H1 (cell line): ENCODE results near the gene ZBP1. TPM values are rescaled to one million over a fixed set of nuclear protein-coding genes. Genes with fewer than 3 reads are reported as not detected.

Experiments used
- CTCF ChIA-PET: fragments of 300-600 bp; sonication (Branson Sonifier 250); formaldehyde crosslinking; loops from one replicate; lab custom pipeline; 2021; ENCODE audit not compliant: partially characterized antibody; lab: Charles Lee
- POLR2A ChIA-PET: fragments of 300-600 bp; sonication (Branson Sonifier 250); formaldehyde crosslinking; loops from one replicate; lab custom pipeline; 2021; ENCODE audit warnings: inconsistent platforms; ENCODE audit not compliant: partially characterized antibody; lab: Charles Lee
- DNase-seq, 2 experiments: peaks; one replicate each; pipeline versions ENCODE4 v3.0.0 to v3.0.0-alpha.2; 2010 to 2022; ENCODE audit warnings: low spot score in 2 of 2, low read depth in 1 of 2, mixed read lengths in 1 of 2
- FAIRE-seq: peaks from 2 replicates; lab custom pipeline; 2011; peaks lifted over from hg19 to GRCh38; lab: Jason Lieb, UNC
- H2AFZ ChIP-seq: 2 replicates; pipeline ENCODE4 v1.8.1; 2012; ENCODE audit warnings: low read length, inconsistent platforms
- H2AK5ac ChIP-seq: 2 replicates; pipeline ENCODE4 v1.6.1; 2013; ENCODE audit warnings: low read depth, low read length
- H2BK120ac ChIP-seq: replicated peaks from 2 replicates; pipeline ENCODE3; 2013; ENCODE audit warnings: low read depth, low read length, inconsistent platforms
- H2BK12ac ChIP-seq: 2 replicates; pipeline ENCODE4 v1.6.1; 2013; ENCODE audit warnings: low read depth, low read length
- H2BK15ac ChIP-seq: 2 replicates; pipeline ENCODE4 v1.6.1; 2013; ENCODE audit warnings: low read length
- H2BK20ac ChIP-seq: 2 replicates; pipeline ENCODE4 v1.6.1; 2013; ENCODE audit warnings: low read length
- H2BK5ac ChIP-seq: 2 replicates; pipeline ENCODE4 v1.6.1; 2013; ENCODE audit warnings: low read depth, low read length
- H3K14ac ChIP-seq: 2 replicates; pipeline ENCODE4 v1.6.1; 2013; ENCODE audit warnings: inconsistent platforms; ENCODE audit not compliant: insufficient read length
- H3K18ac ChIP-seq: 2 replicates; pipeline ENCODE4 v1.6.1; 2013; ENCODE audit warnings: low read length; ENCODE audit errors: extremely low read depth
- H3K23ac ChIP-seq: 2 replicates; pipeline ENCODE4 v1.6.1; 2013; ENCODE audit warnings: inconsistent platforms; ENCODE audit not compliant: insufficient read length
- H3K23me2 ChIP-seq: 2 replicates; pipeline ENCODE4 v1.6.1; 2013; ENCODE audit warnings: low read depth, low read length
- H3K27ac ChIP-seq: 2 replicates; pipeline ENCODE4 v1.6.1; 2011; ENCODE audit warnings: low read depth, low read length, inconsistent platforms
- H3K27me3 ChIP-seq, 4 experiments: replicated peaks in 1 of 4; 1 replicate in 1 of 4; 2 replicates in 3 of 4; pipeline versions ENCODE4 v1.6.1 to v1.8.1; 2011 to 2013; ENCODE audit warnings: low read length in 3 of 4, mild to moderate bottlenecking in 3 of 4, inconsistent platforms in 2 of 4, mixed read lengths in 2 of 4, moderate library complexity in 1 of 4; ENCODE audit not compliant: control insufficient read depth in 3 of 4, insufficient read depth in 3 of 4; ENCODE audit errors: extremely low read depth in 1 of 4
- H3K36me3 ChIP-seq, 4 experiments: 2 replicates each; pipeline versions ENCODE4 v1.6.1 to v1.8.1; 2011 to 2013; ENCODE audit warnings: mild to moderate bottlenecking in 4 of 4, low read length in 3 of 4, moderate library complexity in 2 of 4, control low read depth in 1 of 4, inconsistent platforms in 1 of 4; ENCODE audit not compliant: insufficient read depth in 4 of 4, control insufficient read depth in 2 of 4
- H3K4ac ChIP-seq: replicated peaks from 2 replicates; pipeline ENCODE3; 2013; ENCODE audit warnings: low read length, low read depth, mixed read lengths, inconsistent platforms; ENCODE audit not compliant: insufficient read length
- H3K4me1 ChIP-seq, 4 experiments: replicated peaks in 1 of 4; 1 replicate in 1 of 4; 2 replicates in 3 of 4; pipeline versions ENCODE4 v1.6.1 to v1.8.1; 2011 to 2013; ENCODE audit warnings: low read length in 3 of 4, inconsistent platforms in 2 of 4, mixed read lengths in 1 of 4; ENCODE audit not compliant: insufficient read depth in 4 of 4, control insufficient read depth in 3 of 4
- H3K4me2 ChIP-seq, 2 experiments: 2 replicates each; pipeline versions ENCODE4 v1.6.1 to v1.8.1; 2011 to 2013; ENCODE audit warnings: low read depth in 2 of 2, low read length in 2 of 2, control low read depth in 1 of 2, inconsistent platforms in 1 of 2, mild to moderate bottlenecking in 1 of 2; ENCODE audit not compliant: insufficient read depth in 1 of 2
- H3K4me3 ChIP-seq, 4 experiments: fragments of 200-600, 300-600 bp in 1 of 4; sonication (generic), shearing (Covaris generic), sonication (Bioruptor Twin) in 1 of 4; 2 replicates each; pipeline versions ENCODE4 v1.5.1 to v1.8.1; 2011 to 2016; ENCODE audit warnings: low read length in 4 of 4, low read depth in 3 of 4, control low read depth in 2 of 4, inconsistent platforms in 2 of 4, mild to moderate bottlenecking in 2 of 4, mixed read lengths in 1 of 4, moderate library complexity in 1 of 4; ENCODE audit not compliant: insufficient read depth in 2 of 4; ENCODE audit errors: extremely low read depth in 1 of 4
- H3K56ac ChIP-seq: replicated peaks from 2 replicates; pipeline ENCODE3; 2013; ENCODE audit warnings: low read depth, mild to moderate bottlenecking, mixed read lengths, low read length, inconsistent platforms; ENCODE audit not compliant: insufficient read length
- H3K79me1 ChIP-seq: 2 replicates; pipeline ENCODE4 v1.6.1; 2013; ENCODE audit warnings: low read depth, low read length, control low read depth
- H3K79me2 ChIP-seq, 2 experiments: 2 replicates each; pipeline versions ENCODE4 v1.6.1 to v1.8.1; 2012 to 2013; ENCODE audit warnings: low read length in 2 of 2, mild to moderate bottlenecking in 2 of 2, inconsistent platforms in 1 of 2; ENCODE audit not compliant: insufficient read depth in 2 of 2, control insufficient read depth in 1 of 2
- H3K9ac ChIP-seq, 4 experiments: replicated peaks in 1 of 4; 1 replicate in 1 of 4; 2 replicates in 3 of 4; pipeline versions ENCODE4 v1.6.1 to v1.8.1; 2011 to 2013; ENCODE audit warnings: low read depth in 3 of 4, low read length in 3 of 4, control low read depth in 2 of 4, mild to moderate bottlenecking in 2 of 4, moderate library complexity in 2 of 4, inconsistent platforms in 1 of 4; ENCODE audit errors: extremely low read depth in 1 of 4
- H3K9me3 ChIP-seq, 2 experiments: 2 replicates each; pipeline versions ENCODE4 v1.6.1 to v1.8.1; 2012 to 2013; ENCODE audit warnings: mild to moderate bottlenecking in 2 of 2, moderate library complexity in 2 of 2, control low read depth in 1 of 2, inconsistent platforms in 1 of 2, low read depth in 1 of 2, low read length in 1 of 2, mixed read lengths in 1 of 2; ENCODE audit not compliant: insufficient read depth in 2 of 2
- H4K20me1 ChIP-seq, 2 experiments: replicated peaks in 1 of 2; 2 replicates each; pipeline versions ENCODE3 to v1.8.1; 2011 to 2013; ENCODE audit warnings: inconsistent platforms in 2 of 2, low read length in 2 of 2, mild to moderate bottlenecking in 1 of 2; ENCODE audit not compliant: insufficient read depth in 2 of 2, control insufficient read depth in 1 of 2
- H4K5ac ChIP-seq: 2 replicates; pipeline ENCODE4 v1.6.1; 2013; ENCODE audit warnings: low read length, low read depth, mixed read lengths, inconsistent platforms; ENCODE audit not compliant: insufficient read length
- H4K8ac ChIP-seq: 2 replicates; pipeline ENCODE4 v1.8.0; 2013; ENCODE audit warnings: mild to moderate bottlenecking, moderate library complexity, low read length, inconsistent platforms; ENCODE audit not compliant: insufficient read depth; ENCODE audit errors: extremely low read depth
- H4K91ac ChIP-seq: replicated peaks from 2 replicates; pipeline ENCODE3; 2013; ENCODE audit warnings: low read length, mixed read lengths, inconsistent platforms; ENCODE audit not compliant: insufficient read length
- ATF3 ChIP-seq: IDR thresholded peaks from 2 replicates; pipeline ENCODE4 v1.6.1; 2011; ENCODE audit warnings: low read depth, mild to moderate bottlenecking, low read length; ENCODE audit not compliant: insufficient read depth
- CHD1 ChIP-seq: IDR thresholded peaks from 2 replicates; pipeline ENCODE4 v1.6.1; 2012; ENCODE audit warnings: low read depth, low read length, improper control_type of control experiment
- CTCF ChIP-seq, 3 experiments: IDR thresholded peaks; 1 replicate in 2 of 3; 2 replicates in 1 of 3; pipeline versions ENCODE4 v1.5.1 to v1.6.1; 2011; ENCODE audit warnings: low read length in 3 of 3, mild to moderate bottlenecking in 3 of 3, inconsistent platforms in 2 of 3, low read depth in 1 of 3, moderate library complexity in 1 of 3; ENCODE audit not compliant: insufficient read depth in 1 of 3; ENCODE audit errors: control extremely low read depth in 1 of 3
- EP300 ChIP-seq, 2 experiments: IDR thresholded peaks; 1 replicate in 1 of 2; 2 replicates in 1 of 2; pipeline ENCODE4 v1.6.1; 2011 to 2012; ENCODE audit warnings: low read depth in 2 of 2, low read length in 2 of 2, mild to moderate bottlenecking in 2 of 2, borderline replicate concordance in 1 of 2, inconsistent platforms in 1 of 2, moderate library complexity in 1 of 2
- JUND ChIP-seq: IDR thresholded peaks from 2 replicates; pipeline ENCODE4 v1.6.1; 2011; ENCODE audit warnings: mild to moderate bottlenecking, improper control_type of control experiment, low read length
- RFX5 ChIP-seq: IDR thresholded peaks from 2 replicates; pipeline ENCODE4 v1.6.1; 2011; ENCODE audit warnings: low read depth, low read length, improper control_type of control experiment, borderline replicate concordance
- SP2 ChIP-seq: IDR thresholded peaks from 2 replicates; pipeline ENCODE4 v1.6.1; 2012; ENCODE audit warnings: mild to moderate bottlenecking, low read length, inconsistent platforms
- YY1 ChIP-seq: IDR thresholded peaks from 2 replicates; pipeline ENCODE4 v1.6.1; 2011; ENCODE audit warnings: low read depth, mild to moderate bottlenecking, low read length
- WGBS, 2 experiments: shearing (Covaris generic) in 1 of 2; methylation state at CpG; one replicate each; pipeline versions ENCODE4 v1.1.6 to v1.1.7; 2013 to 2015; ENCODE audit warnings: low lambda C conversion rate in 2 of 2, mixed read lengths in 2 of 2, inconsistent platforms in 1 of 2, low coverage in 1 of 2, missing lambda C conversion rate in 1 of 2; ENCODE audit not compliant: insufficient replicate concordance in 2 of 2, insufficient coverage in 1 of 2, insufficient read length in 1 of 2; ENCODE audit errors: extremely low coverage in 1 of 2, missing lambda C conversion rate in 1 of 2; 5-methylcytosine and 5-hydroxymethylcytosine counted together
- polyA plus RNA-seq, 7 experiments: library from polyadenylated mRNA; depleted of rRNA in 3 of 7; stranded (reverse) in 5 of 7; unstranded in 2 of 7; fragments of >200 nt in 5 of 7; fragments of 200-250 nt in 2 of 7; gene quantifications; 1 replicate in 5 of 7; 2 replicates in 1 of 7; 4 replicates in 1 of 7; pipeline versions ENCODE4 v1.2.1 to v1.2.3, GENCODE V29; 2011 to 2013; ENCODE audit warnings: missing spikeins in 2 of 7, mixed read lengths in 2 of 7
- total RNA-seq: library from RNA; stranded (reverse); fragmentation: NEBNext Ultra II Directional; extraction: Animal tissue kit (Norgen Biotek cat#: 25700); gene quantifications from 2 replicates; pipeline ENCODE4 v1.2.1, GENCODE V29; 2021

The ZBP1 gene
- total and polyA plus RNA-seq, 2 of the 8 experiments (the other 6 are each of a cell fraction or from before 2014, with no cell fraction given) = not detected

- Histone ChIP-seq H3K9ac (no peak overlapping the region), H2BK20ac (no peak overlapping the region), H3K9me3 (no peaks in the 10 kb centered on the region), H3K27me3 (no peaks in the 10 kb centered on the region), H4K20me1 (peaks cover 2 to 19% of the 10 kb centered on the region in 2 experiments), H2BK5ac (no peak overlapping the region; the same call in 1 of the 2 replicates), H2BK120ac (no peak overlapping the region), H3K56ac (no peak overlapping the region), H3K79me1 (peaks cover 9% of the 10 kb centered on the region), H3K4me1 (peaks cover 0 to 16% (median 2%) of the 10 kb centered on the region in 4 experiments; a peak in 4 of 7 replicates), H3K79me2 (peaks cover 0 to 17% of the 10 kb centered on the region in 2 experiments; a peak in 3 of 4 replicates), H4K91ac (no peak overlapping the region), H3K4me3 (no peak overlapping the region), H2BK15ac (no peak overlapping the region), H3K23me2 (peaks cover 8% of the 10 kb centered on the region; the same call in 1 of the 2 replicates), H3K14ac (no peak overlapping the region), H3K27ac (no peak overlapping the region), H2BK12ac (no peak overlapping the region), H3K4ac (no peak overlapping the region), H4K5ac (no peak overlapping the region), H4K8ac (no peak overlapping the region), H3K4me2 (no peak overlapping the region), H2AK5ac (no peak overlapping the region), H2AFZ (no peak overlapping the region), H3K18ac (no peak overlapping the region), H3K36me3 (peaks cover 0 to 5% (median 2%) of the 10 kb centered on the region in 4 experiments; a peak in 3 of 8 replicates), H3K23ac (no peak overlapping the region)
- DNase-seq (no peak), FAIRE-seq (no peak)
- CTCF ChIA-PET = no interaction called here
- no peak for TF ChIP-seq EP300 (IDR thresholded peaks at IDR 0.05; ENCODE audit: borderline replicate concordance in 1 of 2, low read depth in 2 of 2, low read length in 2 of 2)
- no peak for TF ChIP-seq SP2
- no peak for TF ChIP-seq CTCF (IDR thresholded peaks at IDR 0.05; ENCODE audit: control extremely low read depth in 1 of 3, insufficient read depth in 1 of 3, low read depth in 1 of 3, low read length in 3 of 3)
- no peak for TF ChIP-seq YY1
- no peak for TF ChIP-seq ATF3
- TF ChIP-seq CHD1 = no peak
- TF ChIP-seq JUND = no peak
- TF ChIP-seq RFX5 = no peak
- WGBS, 2 experiments = 93% methylated on average over 8 of the region's 8 CpGs; no CpG with 5 or more reads in 1 of the 2 experiments
- POLR2A ChIA-PET = no interaction called here
These were observed 38.2 kb upstream of the ZBP1 start for GRCh38 chr20:57658447-57658832.
